K562 treated with DMSO at 1 percent for 4 hours (cell line): ENCODE measurements around the gene ZNF688. TPM values are rescaled to one million over a fixed set of nuclear protein-coding genes. Genes with fewer than 3 reads are reported as not detected.

Experiments
- total RNA-seq: library from RNA; unstranded; fragments of 300-600 nt; gene quantifications from 2 replicates; pipeline ENCODE4 v1.2.3, GENCODE V29; 2022; ENCODE audit not compliant: insufficient read depth

The ZNF688 gene
- total RNA-seq = 3.4 and 5.0 TPM in 2 replicates

GRCh38 chr16:30571445-30572322, at the start of gene ZNF688:
TSS of gene ZNF688 (minus strand) at chr16:30571714. CDS start at chr16:30571629, 85 bp downstream.

DNA sequence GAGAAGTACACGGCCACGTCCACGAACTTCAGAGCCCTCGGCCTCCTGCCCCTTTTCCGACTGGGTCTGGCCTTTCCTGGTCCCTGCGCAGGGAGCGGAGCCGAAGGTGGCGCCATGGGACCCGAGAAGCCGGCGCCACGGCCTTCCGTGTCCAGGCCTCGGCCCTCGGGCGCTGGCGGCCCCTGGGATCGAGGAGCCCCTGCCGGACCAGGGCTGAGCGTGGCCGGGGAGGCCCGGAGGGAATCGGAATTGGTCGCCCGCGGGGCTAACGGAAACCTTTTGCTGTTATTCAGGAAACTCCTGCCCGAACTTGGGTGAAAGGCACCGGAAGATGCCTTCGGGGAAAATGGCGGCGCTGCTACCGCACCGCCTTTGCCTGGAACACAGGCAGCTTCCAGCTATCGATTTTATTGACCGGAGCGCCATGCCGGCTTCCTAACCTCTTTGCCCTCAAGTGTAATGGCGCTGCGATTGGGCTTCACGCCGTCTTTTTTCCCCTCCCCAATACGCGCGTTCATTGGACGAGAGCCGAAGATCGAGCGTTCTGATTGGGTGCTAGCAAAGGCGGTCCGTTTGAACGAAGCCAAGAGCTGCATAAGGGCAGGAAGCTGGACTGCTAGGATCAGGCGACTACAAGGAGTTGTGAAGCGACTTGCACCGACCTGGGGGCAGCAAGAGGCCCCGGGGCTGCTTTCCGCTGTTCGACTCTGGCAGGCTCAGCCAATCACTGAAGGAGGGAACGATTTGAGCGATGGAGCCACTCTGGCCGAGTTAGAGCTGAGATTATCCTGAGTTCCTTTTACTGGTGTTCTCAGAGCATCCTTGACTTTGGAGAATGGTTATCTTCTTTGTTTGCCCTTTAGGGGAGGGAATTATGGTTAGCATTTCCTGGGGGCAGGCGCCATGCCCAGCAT, 38.7 kb upstream of the ZNF688 start, which contains the start of gene ZNF689:
TSS of gene ZNF689 (minus strand) at position 464 of the 914 bp plus-strand sequence. CDS start at position 116, 348 bp downstream.

DNA sequence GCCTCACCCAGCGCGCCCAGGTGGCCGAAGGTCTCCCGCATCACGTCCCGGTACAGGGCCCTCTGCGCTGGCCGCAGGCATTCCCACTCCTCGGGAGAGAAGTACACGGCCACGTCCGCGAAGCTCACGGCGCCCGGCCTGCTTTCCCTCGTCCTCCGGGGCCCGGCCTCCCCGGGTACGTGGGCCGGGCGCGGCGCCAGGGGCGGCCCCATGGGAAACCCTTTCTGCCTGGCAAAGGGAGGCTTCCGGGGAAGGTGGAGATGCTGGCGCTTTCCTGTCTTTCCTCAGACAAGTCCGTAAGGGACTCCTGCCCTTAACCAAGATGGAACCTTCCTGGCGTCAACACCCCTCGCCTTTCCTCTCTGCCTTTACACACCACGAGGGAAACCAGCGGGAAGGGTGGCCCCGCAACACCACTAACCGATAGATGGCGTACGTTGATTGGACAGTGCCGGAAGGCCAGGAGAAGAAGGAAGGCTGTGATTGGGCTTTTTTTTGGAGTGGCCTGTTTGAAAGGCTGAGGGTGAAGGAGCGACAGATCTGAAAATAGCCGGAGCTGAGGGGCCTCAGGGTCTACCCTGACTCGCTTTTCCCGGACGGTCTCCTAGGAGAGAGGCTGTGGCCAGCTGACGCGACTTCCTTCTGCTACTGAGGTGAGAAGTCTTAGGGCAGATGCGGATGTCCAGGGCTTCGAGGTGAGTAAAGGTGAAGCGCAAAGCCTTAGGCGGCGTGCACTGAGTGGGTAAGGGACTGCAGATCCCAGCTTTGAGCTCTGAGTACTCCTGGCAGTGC, 14.1 kb upstream of the ZNF688 start, which contains the start of gene ZNF785:
TSS of gene ZNF785 (minus strand) at position 298 of the 792 bp plus-strand sequence. CDS start at position 212, 86 bp downstream.

DNA sequence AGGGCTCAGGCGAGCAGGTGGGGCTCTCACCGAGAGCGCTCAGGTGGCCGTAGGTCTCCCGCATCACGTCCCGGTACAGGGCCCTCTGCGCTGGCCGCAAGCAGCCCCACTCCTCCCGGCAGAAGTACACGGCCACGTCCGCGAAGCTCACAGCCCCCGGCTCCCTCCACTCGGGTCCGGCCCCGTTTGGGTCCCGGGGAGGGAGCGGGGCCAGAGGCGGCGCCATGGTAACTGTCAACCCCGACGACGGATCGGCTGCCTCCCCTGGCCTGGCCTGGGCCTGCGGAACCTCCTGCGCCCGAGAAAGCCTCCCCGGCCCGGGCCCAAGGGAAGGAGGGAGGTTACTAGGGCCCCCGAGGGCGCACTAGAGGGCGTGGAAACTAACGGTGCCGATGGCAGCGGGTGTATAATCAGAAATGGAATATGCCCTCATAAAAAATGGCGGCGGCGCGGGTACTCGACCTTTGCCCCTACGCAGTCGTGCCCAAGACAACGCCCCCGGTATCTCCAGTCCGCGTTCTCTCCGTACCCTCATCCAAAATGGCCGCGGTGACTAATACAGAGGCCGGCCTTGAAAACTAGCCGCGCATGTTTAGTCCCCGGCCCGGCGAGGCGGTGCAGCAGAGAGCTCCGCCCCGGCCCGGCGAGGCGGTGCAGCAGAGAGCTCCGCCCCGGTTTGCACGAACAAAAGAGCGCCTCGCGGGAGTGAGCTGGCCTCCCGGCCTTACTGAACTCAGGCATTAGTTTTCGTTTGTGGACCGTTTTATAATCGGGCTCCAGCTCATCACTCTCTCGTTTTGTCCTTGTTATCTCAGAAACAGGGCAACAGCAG, 13.3 kb downstream of the ZNF688 start, which contains the start of gene ZNF764:
TSS of gene ZNF764 (minus strand) at position 418 of the 832 bp plus-strand sequence. CDS start at position 226, 192 bp downstream.

GRCh38 chr16:30534368-30535105, 37.0 kb downstream of the ZNF688 start, which contains the start of gene ZNF747:
TSS of gene ZNF747 (minus strand) at chr16:30534858. CDS start at chr16:30534679, 179 bp downstream.

DNA sequence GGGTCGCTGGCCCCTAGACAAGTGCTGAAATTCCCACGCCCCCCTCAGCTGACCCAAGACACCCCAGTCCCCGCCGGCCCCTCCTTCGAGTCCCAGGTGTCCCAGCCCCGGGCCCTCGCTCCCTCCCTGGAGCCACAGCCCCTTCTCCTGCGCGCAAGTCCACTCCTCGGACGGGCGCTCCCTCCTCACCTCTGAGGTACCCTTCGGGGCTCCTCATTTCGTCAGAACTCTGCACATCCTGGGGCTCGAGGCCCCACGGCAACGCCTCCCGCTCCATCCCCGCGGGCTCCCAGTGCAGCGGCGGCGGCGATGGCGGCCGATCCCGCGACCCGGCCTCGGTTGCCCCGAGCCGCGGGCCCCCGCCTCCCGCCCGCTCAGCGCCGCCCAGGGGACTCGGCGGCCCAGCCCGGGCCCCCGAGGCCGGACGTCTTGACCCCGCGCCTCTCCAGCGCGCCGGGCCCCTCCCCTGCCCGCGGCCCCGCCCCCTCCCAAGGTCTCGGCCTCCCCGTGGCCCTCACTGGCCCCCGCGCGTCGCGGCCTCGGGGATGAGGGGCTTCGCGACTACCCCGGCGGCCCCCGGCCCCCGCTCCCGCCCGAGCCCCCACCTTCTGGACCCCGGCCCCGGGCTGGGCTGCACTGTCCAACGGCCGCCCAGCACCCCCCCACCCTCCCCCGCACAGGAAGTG, 45.2 kb downstream of the ZNF688 start, which contains the start of gene ZNF768:
TSS of gene ZNF768 (minus strand) at position 430 of the 686 bp plus-strand sequence. CDS start at position 277, 153 bp downstream.

Other genes with a start within 250 kb of the ZNF688 start
- 25.6 and 32.0 TPM in 2 replicates for gene CD2BP2, start 216.4 kb downstream of the ZNF688 start, total RNA-seq
- gene TBC1D10B, start 201.2 kb downstream of the ZNF688 start, total RNA-seq = 44.5 and 53.6 TPM in 2 replicates
- not detected in 2 replicates for gene MYL11, start 196.9 kb downstream of the ZNF688 start, total RNA-seq
- 1.9 and 2.4 TPM in 2 replicates for gene SEPTIN1, start 189.2 kb downstream of the ZNF688 start, total RNA-seq
- gene ZNF48, start 176.3 kb downstream of the ZNF688 start, total RNA-seq = 5.8 and 10.6 TPM in 2 replicates
- gene ZNF771, start 164.1 kb downstream of the ZNF688 start, total RNA-seq = 9.1 and 10.3 TPM in 2 replicates
- gene DCTPP1, start 141.7 kb downstream of the ZNF688 start, total RNA-seq = 49.1 and 53.8 TPM in 2 replicates
- 72.3 and 75.1 TPM in 2 replicates for gene SEPHS2, start 125.8 kb downstream of the ZNF688 start, total RNA-seq
- gene ITGAL, start 99.0 kb downstream of the ZNF688 start, total RNA-seq = not detected in 2 replicates
- 64.8 and 75.1 TPM in 2 replicates for gene ZNF768, start 45.1 kb downstream of the ZNF688 start, total RNA-seq
- 0.63 and 1.3 TPM in 2 replicates for gene ZNF747, start 36.9 kb downstream of the ZNF688 start, total RNA-seq
- gene ZNF764, start 13.3 kb downstream of the ZNF688 start, total RNA-seq = 3.2 and 6.6 TPM in 2 replicates
- 4.2 and 5.2 TPM in 2 replicates for gene ZNF785, start 14.0 kb upstream of the ZNF688 start, total RNA-seq
- gene ZNF689, start 38.7 kb upstream of the ZNF688 start, total RNA-seq = 10.6 and 11.7 TPM in 2 replicates
- 55.6 and 57.7 TPM in 2 replicates for gene PRR14, start 79.2 kb upstream of the ZNF688 start, total RNA-seq
- gene FBRS, start 86.7 kb upstream of the ZNF688 start, total RNA-seq = 53.4 and 54.9 TPM in 2 replicates
- gene SRCAP, start 127.5 kb upstream of the ZNF688 start, total RNA-seq = 31.6 and 38.1 TPM in 2 replicates
- 49.9 and 50.4 TPM in 2 replicates for gene PHKG2, start 176.7 kb upstream of the ZNF688 start, total RNA-seq
- gene CFAP119, start 190.3 kb upstream of the ZNF688 start, total RNA-seq = 8.3 and 10.7 TPM in 2 replicates
- gene RNF40, start 190.6 kb upstream of the ZNF688 start, total RNA-seq = 59.0 and 76.4 TPM in 2 replicates
- gene ZNF629, start 215.5 kb upstream of the ZNF688 start, total RNA-seq = 8.6 and 11.0 TPM in 2 replicates